Central memory CD8-positive, alpha-beta T cell (primary cell): ENCODE measurements around the gene OR2T2.
"Not testable (repeated sequence)": the region's sequence is repeated elsewhere in the genome, so short reads cannot be mapped to it uniquely, and the experiment has no call there.

Experiments
- ATAC-seq: fragments of 150-1000 bp; cut with Tn5 transposase; replicated peaks from 2 replicates; pipeline ENCODE4 v1.10.0; 2022; ENCODE audit warnings: mild to moderate bottlenecking, moderate FRiP score, moderate number of reproducible peaks; ENCODE audit not compliant: poor library complexity, severe bottlenecking; ENCODE audit errors: extremely low read depth
- DNase-seq, 2 donors: peaks; one replicate each; pipeline ENCODE4 v3.0.0; 2021; ENCODE audit warnings: low spot score in 2 of 2
- H3K27ac Mint-ChIP-seq: one replicate; pipeline ENCODE4 v1.8.0; 2022; ENCODE audit warnings: low read depth, mild to moderate bottlenecking, moderate library complexity, mixed read lengths
- H3K27me3 Mint-ChIP-seq: one replicate; pipeline ENCODE4 v1.8.0; 2022; ENCODE audit warnings: mixed read lengths
- H3K36me3 Mint-ChIP-seq: one replicate; pipeline ENCODE4 v1.8.0; 2022; ENCODE audit warnings: mild to moderate bottlenecking, moderate library complexity, mixed read lengths; ENCODE audit not compliant: insufficient read depth
- H3K4me1 Mint-ChIP-seq: one replicate; pipeline ENCODE4 v1.8.0; 2022; ENCODE audit warnings: mixed read lengths
- H3K4me3 Mint-ChIP-seq: one replicate; pipeline ENCODE4 v1.8.0; 2022; ENCODE audit warnings: mild to moderate bottlenecking, moderate library complexity, mixed read lengths
- H3K9me3 Mint-ChIP-seq: one replicate; pipeline ENCODE4 v1.8.0; 2022; ENCODE audit warnings: mixed read lengths

The OR2T2 gene

GRCh38 chr1:248459117-248459516, 13.7 kb downstream of the OR2T2 start:
- H3K27me3 Mint-ChIP-seq, H3K4me1 Mint-ChIP-seq, H3K36me3 Mint-ChIP-seq, DNase-seq, H3K9me3 Mint-ChIP-seq, H3K4me3 Mint-ChIP-seq, ATAC-seq, H3K27ac Mint-ChIP-seq: not testable (repeated sequence)

GRCh38 chr1:248471154-248471553, 25.7 kb downstream of the OR2T2 start:
- Mint-ChIP-seq H3K4me3 (no peak overlapping the region), H3K27me3 (peaks cover 15% of the 10 kb centered on the region), H3K4me1 (no peaks in the 10 kb centered on the region), H3K36me3 (no peaks in the 10 kb centered on the region), H3K9me3 (no peaks in the 10 kb centered on the region), H3K27ac (no peak overlapping the region)
- no peak for DNase-seq
- ATAC-seq = no peak

GRCh38 chr1:248472111-248472510, 26.7 kb downstream of the OR2T2 start:
- not testable (repeated sequence) for H3K4me1 Mint-ChIP-seq, H3K9me3 Mint-ChIP-seq, ATAC-seq, H3K4me3 Mint-ChIP-seq, H3K36me3 Mint-ChIP-seq, H3K27ac Mint-ChIP-seq, DNase-seq
- H3K27me3 Mint-ChIP-seq = peaks cover 15% of the 10 kb centered on the region

GRCh38 chr1:248473051-248473450, 27.6 kb downstream of the OR2T2 start, which contains the start of gene OR2T3:
TSS of gene OR2T3 (plus strand) at chr1:248473351. CDS start at chr1:248473351, 0 bp downstream.
- not testable (repeated sequence) for H3K4me1 Mint-ChIP-seq, H3K4me3 Mint-ChIP-seq, DNase-seq, H3K36me3 Mint-ChIP-seq, H3K9me3 Mint-ChIP-seq, ATAC-seq, H3K27ac Mint-ChIP-seq
- peaks cover 15% of the 10 kb centered on the region for H3K27me3 Mint-ChIP-seq

DNA sequence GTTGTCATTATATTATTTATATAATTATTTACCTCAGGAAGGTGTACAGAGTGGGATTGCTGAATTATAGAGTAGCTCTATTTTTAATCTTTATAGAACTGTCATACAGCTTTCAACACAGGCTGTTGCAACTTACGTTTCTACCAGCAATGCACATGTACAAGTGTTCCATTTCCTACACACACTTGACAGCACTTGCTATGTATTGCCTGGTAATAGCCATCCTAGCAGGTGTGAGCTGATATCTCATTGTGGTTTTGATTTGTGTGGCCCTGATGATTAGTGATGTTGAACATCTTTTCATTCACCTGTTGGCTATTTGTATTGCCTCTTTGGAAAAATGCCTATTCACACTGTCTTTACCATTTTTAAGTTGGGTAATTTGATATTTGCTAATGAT, 30.2 kb downstream of the OR2T2 start:
- not testable (repeated sequence) for DNase-seq, H3K4me3 Mint-ChIP-seq, H3K27ac Mint-ChIP-seq, H3K9me3 Mint-ChIP-seq, H3K4me1 Mint-ChIP-seq, H3K36me3 Mint-ChIP-seq, ATAC-seq
- peaks cover 15% of the 10 kb centered on the region for H3K27me3 Mint-ChIP-seq

DNA sequence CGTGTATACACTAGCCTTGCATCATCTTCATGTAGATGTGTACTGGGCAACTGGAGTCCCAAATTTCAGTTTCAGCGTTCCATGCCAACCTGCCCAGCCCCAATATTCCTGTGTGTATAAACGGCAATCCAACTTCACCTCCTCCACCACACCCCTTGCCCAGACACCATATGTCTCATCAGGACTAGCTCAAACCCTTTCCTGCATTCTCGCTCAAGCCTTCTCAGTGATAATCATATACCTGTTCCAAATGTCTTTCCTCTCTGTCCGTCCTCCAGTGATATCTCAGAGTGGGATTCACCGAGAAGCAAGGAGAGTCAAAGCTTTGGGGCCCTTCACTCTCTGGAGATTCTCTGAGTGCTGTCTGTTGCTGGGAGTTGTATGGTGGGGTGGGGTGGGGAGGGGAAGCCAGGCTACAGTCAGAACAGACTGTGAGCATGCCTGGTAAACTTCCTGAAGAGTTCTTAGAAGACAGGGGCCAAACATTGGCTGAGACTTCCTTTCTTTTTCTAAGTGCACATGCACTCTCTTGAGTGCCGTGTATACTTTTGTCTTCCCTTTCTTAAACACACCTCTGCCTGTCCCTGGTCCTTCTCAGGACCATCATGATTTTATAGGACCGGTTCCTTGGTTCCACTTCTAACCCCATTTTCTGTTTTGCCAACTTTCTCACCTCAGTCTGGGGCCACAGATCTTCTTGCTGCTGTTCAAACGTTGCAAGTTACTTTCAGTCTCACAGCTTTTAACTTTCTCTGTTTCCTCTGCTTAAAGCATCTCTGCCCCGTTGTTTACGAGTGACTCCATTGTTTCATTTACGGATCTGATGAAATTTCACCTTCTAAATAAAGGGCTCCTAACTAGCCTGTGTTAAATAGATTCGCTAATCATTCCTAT, 36.5 kb downstream of the OR2T2 start:
- H3K9me3 Mint-ChIP-seq, DNase-seq, H3K27me3 Mint-ChIP-seq, H3K36me3 Mint-ChIP-seq, H3K4me1 Mint-ChIP-seq: not testable (repeated sequence)
- peak overlapping the region; percentile 36 for H3K27ac Mint-ChIP-seq
- peak overlapping the region; percentile 55 for H3K4me3 Mint-ChIP-seq
- peak; percentile 46 for ATAC-seq

DNA sequence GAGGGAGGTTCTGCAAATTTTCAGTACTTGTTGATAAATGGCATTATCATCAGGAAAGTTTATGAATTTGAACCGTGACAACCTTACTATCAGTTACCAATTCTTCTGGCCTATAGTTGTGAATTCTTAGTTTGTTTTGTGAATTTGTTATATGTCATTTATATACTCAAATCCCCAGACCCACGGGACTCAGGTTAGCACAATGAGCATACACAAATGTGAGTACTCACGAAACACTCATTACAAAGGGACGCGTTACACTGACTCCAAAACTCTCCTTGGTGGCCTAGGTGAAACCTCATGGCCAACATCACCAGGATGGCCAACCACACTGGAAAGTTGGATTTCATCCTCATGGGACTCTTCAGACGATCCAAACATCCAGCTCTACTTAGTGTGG, 42.9 kb downstream of the OR2T2 start, which contains the start of gene OR2T5:
Gene OR2T5, plus strand, starts transcription at position 301 of the 400 bp plus-strand sequence. Its CDS starts 0 bp downstream, at position 301.
- H3K27ac Mint-ChIP-seq, H3K9me3 Mint-ChIP-seq, DNase-seq, H3K4me1 Mint-ChIP-seq, H3K27me3 Mint-ChIP-seq, H3K36me3 Mint-ChIP-seq, H3K4me3 Mint-ChIP-seq, ATAC-seq: not testable (repeated sequence)

GRCh38 chr1:248496661-248497060, 51.2 kb downstream of the OR2T2 start:
- not testable (repeated sequence) for H3K27ac Mint-ChIP-seq, H3K9me3 Mint-ChIP-seq, H3K4me3 Mint-ChIP-seq, DNase-seq, H3K36me3 Mint-ChIP-seq, H3K27me3 Mint-ChIP-seq, H3K4me1 Mint-ChIP-seq, ATAC-seq

GRCh38 chr1:248500305-248501035, 55.0 kb downstream of the OR2T2 start:
- H3K4me1 Mint-ChIP-seq, H3K36me3 Mint-ChIP-seq, H3K27me3 Mint-ChIP-seq, DNase-seq, H3K27ac Mint-ChIP-seq, ATAC-seq, H3K9me3 Mint-ChIP-seq, H3K4me3 Mint-ChIP-seq: not testable (repeated sequence)
